DND-41 (cell line): ENCODE measurements around the gene ELOVL5.

Experiments
- ATAC-seq: fragments of 200-7000 bp; cut with Tn5 transposase; 3 replicates; pipeline ENCODE4 v1.9.1; 2021; ENCODE audit warnings: low read depth; ENCODE audit not compliant: insufficient read depth
- DNase-seq: peaks from one replicate; pipeline ENCODE4 v3.0.0-alpha.2; 2020
- H2AFZ ChIP-seq: 2 replicates; pipeline ENCODE4 v1.6.0; 2012; ENCODE audit warnings: low read depth, low read length
- H3K27ac ChIP-seq: 2 replicates; pipeline ENCODE4 v1.5.1; 2012; ENCODE audit warnings: low read length, inconsistent platforms
- H3K27me3 ChIP-seq: fragments of 200-600 bp; sonication (generic); 2 replicates; pipeline ENCODE4 v1.6.0; 2012; ENCODE audit warnings: low read length, mild to moderate bottlenecking, inconsistent platforms; ENCODE audit not compliant: insufficient read depth, poor library complexity
- H3K36me3 ChIP-seq: 2 replicates; pipeline ENCODE4 v1.5.1; 2012; ENCODE audit warnings: low read length, inconsistent platforms; ENCODE audit not compliant: insufficient read depth
- H3K4me1 ChIP-seq: 2 replicates; pipeline ENCODE4 v1.5.1; 2012; ENCODE audit warnings: mild to moderate bottlenecking, low read length; ENCODE audit not compliant: insufficient read depth
- H3K4me2 ChIP-seq: 2 replicates; pipeline ENCODE4 v1.6.0; 2012; ENCODE audit warnings: mild to moderate bottlenecking, moderate library complexity, low read length, inconsistent platforms; ENCODE audit not compliant: insufficient read depth
- H3K4me3 ChIP-seq, 2 experiments: fragments of 200-600 bp in 1 of 2; shearing (Covaris generic) in 1 of 2; 2 replicates each; pipeline ENCODE4 v1.5.1; 2012 to 2016; ENCODE audit warnings: inconsistent platforms in 2 of 2, low read length in 2 of 2, mild to moderate bottlenecking in 2 of 2, low read depth in 1 of 2, moderate library complexity in 1 of 2
- H3K79me2 ChIP-seq: 2 replicates; pipeline ENCODE4 v1.6.0; 2012; ENCODE audit warnings: low read length, inconsistent platforms; ENCODE audit not compliant: insufficient read depth
- H3K9ac ChIP-seq: 2 replicates; pipeline ENCODE4 v1.6.0; 2012; ENCODE audit warnings: low read depth, mild to moderate bottlenecking, inconsistent platforms, low read length, moderate library complexity
- H3K9me3 ChIP-seq: 2 replicates; pipeline ENCODE4 v1.5.1; 2012; ENCODE audit warnings: low read length, moderate library complexity, mild to moderate bottlenecking, inconsistent platforms; ENCODE audit not compliant: insufficient read depth, severe bottlenecking
- H4K20me1 ChIP-seq: 2 replicates; pipeline ENCODE4 v1.6.0; 2012; ENCODE audit warnings: low read length; ENCODE audit not compliant: insufficient read depth
- EZH2 ChIP-seq: IDR thresholded peaks from 3 replicates; pipeline ENCODE4 v1.6.1; 2012; ENCODE audit warnings: borderline replicate concordance, low read depth, mild to moderate bottlenecking, moderate library complexity, low read length, inconsistent platforms; ENCODE audit not compliant: severe bottlenecking
- TF ChIP-seq, protein P1 (sequence below): IDR thresholded peaks from 2 replicates; pipeline ENCODE4 v1.5.1; 2012; ENCODE audit warnings: borderline replicate concordance, low read length, moderate library complexity, mild to moderate bottlenecking; ENCODE audit not compliant: poor library complexity, severe bottlenecking; ENCODE audit errors: extremely low read depth

The ELOVL5 gene

GRCh38 chr6:53287336-53288225 lies 61.2 kb downstream of the ELOVL5 start:
- peaks cover 76% of the 10 kb centered on the region for H3K36me3 ChIP-seq
- TF ChIP-seq, protein P1, sequence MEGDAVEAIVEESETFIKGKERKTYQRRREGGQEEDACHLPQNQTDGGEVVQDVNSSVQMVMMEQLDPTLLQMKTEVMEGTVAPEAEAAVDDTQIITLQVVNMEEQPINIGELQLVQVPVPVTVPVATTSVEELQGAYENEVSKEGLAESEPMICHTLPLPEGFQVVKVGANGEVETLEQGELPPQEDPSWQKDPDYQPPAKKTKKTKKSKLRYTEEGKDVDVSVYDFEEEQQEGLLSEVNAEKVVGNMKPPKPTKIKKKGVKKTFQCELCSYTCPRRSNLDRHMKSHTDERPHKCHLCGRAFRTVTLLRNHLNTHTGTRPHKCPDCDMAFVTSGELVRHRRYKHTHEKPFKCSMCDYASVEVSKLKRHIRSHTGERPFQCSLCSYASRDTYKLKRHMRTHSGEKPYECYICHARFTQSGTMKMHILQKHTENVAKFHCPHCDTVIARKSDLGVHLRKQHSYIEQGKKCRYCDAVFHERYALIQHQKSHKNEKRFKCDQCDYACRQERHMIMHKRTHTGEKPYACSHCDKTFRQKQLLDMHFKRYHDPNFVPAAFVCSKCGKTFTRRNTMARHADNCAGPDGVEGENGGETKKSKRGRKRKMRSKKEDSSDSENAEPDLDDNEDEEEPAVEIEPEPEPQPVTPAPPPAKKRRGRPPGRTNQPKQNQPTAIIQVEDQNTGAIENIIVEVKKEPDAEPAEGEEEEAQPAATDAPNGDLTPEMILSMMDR: no peak
- TF ChIP-seq EZH2: no peak
- no peak for DNase-seq
- no peak for ATAC-seq
- H3K27ac ChIP-seq: peak overlapping the region; percentile 23; the same call in 1 of the 2 replicates
- peaks cover 70% of the 10 kb centered on the region for H3K79me2 ChIP-seq
- peaks cover 8% of the 10 kb centered on the region; the same call in 1 of the 2 replicates for H3K4me1 ChIP-seq
- H3K4me2 ChIP-seq: no peak overlapping the region
- H2AFZ ChIP-seq: no peak overlapping the region
- H3K4me3 ChIP-seq: no peak overlapping the region
- no peaks in the 10 kb centered on the region for H3K27me3 ChIP-seq
- no peaks in the 10 kb centered on the region for H3K9me3 ChIP-seq
- peaks cover 3% of the 10 kb centered on the region; the same call in 1 of the 2 replicates for H4K20me1 ChIP-seq
- H3K9ac ChIP-seq: no peak overlapping the region

- Histone ChIP-seq H3K27ac (no peak overlapping the region), H3K79me2 (peaks cover 74% of the 10 kb centered on the region), H3K27me3 (no peaks in the 10 kb centered on the region), H3K4me1 (no peaks in the 10 kb centered on the region), H2AFZ (no peak overlapping the region), H3K9me3 (no peaks in the 10 kb centered on the region), H3K4me3 (no peak overlapping the region), H3K9ac (no peak overlapping the region), H3K4me2 (no peak overlapping the region), H4K20me1 (peaks cover 5% of the 10 kb centered on the region), H3K36me3 (peaks cover 77% of the 10 kb centered on the region)
- no peak for DNase-seq
- TF ChIP-seq, protein P1: no peak
- no peak for TF ChIP-seq EZH2
- no peak; the same call in 2 of the 3 replicates for ATAC-seq
These were observed 63.8 kb downstream of the ELOVL5 start for GRCh38 chr6:53284901-53285300.

GRCh38 chr6:53282741-53283140 lies 66.0 kb downstream of the ELOVL5 start:
- no peak overlapping the region for H3K4me3 ChIP-seq
- H3K4me2 ChIP-seq: no peak overlapping the region
- no peaks in the 10 kb centered on the region for H3K9me3 ChIP-seq
- H3K27ac ChIP-seq: no peak overlapping the region
- DNase-seq (no peak), ATAC-seq (no peak)
- peaks cover 79% of the 10 kb centered on the region for H3K79me2 ChIP-seq
- no peak for TF ChIP-seq EZH2
- TF ChIP-seq, protein P1: no peak
- H3K9ac ChIP-seq: no peak overlapping the region
- no peaks in the 10 kb centered on the region for H3K27me3 ChIP-seq
- H3K36me3 ChIP-seq: peaks cover 79% of the 10 kb centered on the region
- H3K4me1 ChIP-seq: no peaks in the 10 kb centered on the region
- no peak overlapping the region for H2AFZ ChIP-seq
- peaks cover 18% of the 10 kb centered on the region for H4K20me1 ChIP-seq
